NK-92 treated with Interleukin-12 subunit alpha and Interleukin-12 subunit beta, amount 100 ng/mL, for 24 hours (cell line): ENCODE data around the gene CALD1.
A peak's percentile ranks its signal among the peaks of the same experiment; 100 is the strongest.
"Not testable (repeated sequence)": the region's sequence is repeated elsewhere in the genome, so short reads cannot be mapped to it uniquely, and the experiment has no call there.

ENCODE experiments used
- DNase-seq: peaks from one replicate; lab custom pipeline; 2025; lab: John Stamatoyannopoulos, UW

Gene CALD1

GRCh38 chr7:134954197-134955082 is 175.0 kb downstream of the CALD1 start:
- DNase-seq, result no peak

GRCh38 chr7:134957005-134957404 is 177.6 kb downstream of the CALD1 start:
- DNase-seq, result no peak

- no peak for DNase-seq
These were observed 180.4 kb downstream of the CALD1 start for GRCh38 chr7:134959810-134960209.

GRCh38 chr7:134962270-134962780 is 182.9 kb downstream of the CALD1 start:
- no peak for DNase-seq

- DNase-seq, result no peak
These were observed 183.6 kb downstream of the CALD1 start for GRCh38 chr7:134963036-134963435.

GRCh38 chr7:134966691-134967090 is 187.3 kb downstream of the CALD1 start:
- DNase-seq, result no peak

GRCh38 chr7:134968110-134968509 is 188.7 kb downstream of the CALD1 start:
- DNase-seq, result no peak

GRCh38 chr7:134981645-134982044 is 202.2 kb downstream of the CALD1 start:
- not testable (repeated sequence) for DNase-seq

GRCh38 chr7:134985894-134986362 is 206.5 kb downstream of the CALD1 start:
- DNase-seq, result no peak

- DNase-seq, result peak; percentile 87
These were observed 207.2 kb downstream of the CALD1 start, which contains the start of gene AGBL3 for GRCh38 chr7:134986363-134987251. AGBL3 (plus strand) TSS chr7:134986508; CDS start chr7:134987934, 1,426 bp downstream.

- no peak for DNase-seq
These were observed 208.7 kb downstream of the CALD1 start for GRCh38 chr7:134988161-134988560.

GRCh38 chr7:134991469-134992339 is 212.3 kb downstream of the CALD1 start:
- DNase-seq, result no peak

GRCh38 chr7:134992626-134993179 is 213.3 kb downstream of the CALD1 start:
- no peak for DNase-seq

GRCh38 chr7:134993877-134994456 is 214.5 kb downstream of the CALD1 start:
- DNase-seq, result no peak

- DNase-seq, result no peak
These were observed 216.0 kb downstream of the CALD1 start for GRCh38 chr7:134995239-134996096.

GRCh38 chr7:134996097-134996550 is 216.7 kb downstream of the CALD1 start:
- no peak for DNase-seq

GRCh38 chr7:134997214-134997885 is 217.9 kb downstream of the CALD1 start:
- DNase-seq, result no peak

- no peak for DNase-seq
These were observed 219.7 kb downstream of the CALD1 start for GRCh38 chr7:134999136-134999535.
